ENCODE measurements around the gene FBL.
"Not testable (repeated sequence)": the region's sequence is repeated elsewhere in the genome, so short reads cannot be mapped to it uniquely, and the experiment has no call there.

Gene FBL

GRCh38 chr19:39824143-39825092 is 21.8 kb downstream of the FBL start:
- DNase-seq (ENCODE audit: low spot score) = peak; percentile 89

GRCh38 chr19:39823686-39824085 is 22.5 kb downstream of the FBL start:
- no peak for DNase-seq (ENCODE audit: low spot score)

- DNase-seq (ENCODE audit: low spot score) = no peak
These were observed 25.5 kb downstream of the FBL start for GRCh38 chr19:39820696-39821095.

GRCh38 chr19:39819786-39820185 is 26.4 kb downstream of the FBL start:
- no peak for DNase-seq (ENCODE audit: low spot score)

GRCh38 chr19:39818626-39819097 is 27.5 kb downstream of the FBL start:
- DNase-seq (ENCODE audit: low spot score) = no peak

GRCh38 chr19:39817888-39818561 is 28.2 kb downstream of the FBL start:
- no peak for DNase-seq (ENCODE audit: low spot score)

GRCh38 chr19:39816287-39817048 is 29.7 kb downstream of the FBL start:
- DNase-seq (ENCODE audit: low spot score) = no peak

- no peak for DNase-seq (ENCODE audit: low spot score)
These were observed 31.6 kb downstream of the FBL start for GRCh38 chr19:39814595-39814994.

GRCh38 chr19:39814111-39814510 is 32.1 kb downstream of the FBL start:
- not testable (repeated sequence) for DNase-seq (ENCODE audit: low spot score)

- no peak for DNase-seq (ENCODE audit: low spot score)
These were observed 32.8 kb downstream of the FBL start for GRCh38 chr19:39813264-39813993.

- DNase-seq (ENCODE audit: low spot score) = no peak
These were observed 35.1 kb downstream of the FBL start for GRCh38 chr19:39811064-39811463.

GRCh38 chr19:39810424-39810823 is 35.8 kb downstream of the FBL start:
- DNase-seq (ENCODE audit: low spot score) = no peak

- DNase-seq (ENCODE audit: low spot score) = no peak
These were observed 36.8 kb downstream of the FBL start for GRCh38 chr19:39809368-39809767.

- DNase-seq (ENCODE audit: low spot score) = not testable (repeated sequence)
These were observed 37.5 kb downstream of the FBL start for GRCh38 chr19:39808688-39809087.

GRCh38 chr19:39807846-39808364 is 38.3 kb downstream of the FBL start:
- DNase-seq (ENCODE audit: low spot score) = no peak

GRCh38 chr19:39805104-39805503 is 41.1 kb downstream of the FBL start:
- DNase-seq (ENCODE audit: low spot score) = no peak

- no peak for DNase-seq (ENCODE audit: low spot score)
These were observed 43.2 kb downstream of the FBL start for GRCh38 chr19:39802958-39803357.

- no peak for DNase-seq (ENCODE audit: low spot score)
These were observed 49.1 kb downstream of the FBL start for GRCh38 chr19:39797083-39797482.

GRCh38 chr19:39796000-39796498 is 50.1 kb downstream of the FBL start:
- no peak for DNase-seq (ENCODE audit: low spot score)

GRCh38 chr19:39795001-39795400 is 51.2 kb downstream of the FBL start:
- no peak for DNase-seq (ENCODE audit: low spot score)

GRCh38 chr19:39792999-39793546 is 53.1 kb downstream of the FBL start:
- peak; percentile 65 for DNase-seq (ENCODE audit: low spot score)
